ENCODE results near the gene GGT5. TPM values are rescaled to one million over a fixed set of nuclear protein-coding genes. Genes with fewer than 3 reads are reported as not detected.

The GGT5 gene
- total RNA-seq, 4 donors from 2014 or later = 35.8 to 156 (median 83.7) TPM

- H3K4me3 ChIP-seq = peak within 1 kb of the TSS in 1 of 4 donors; percentile 26
- no peaks in the 10 kb centered on the region for H3K9me3 ChIP-seq
- WGBS, 2 donors = 34 to 52% methylated on average over 14 to 21 of the region's 35 CpGs
- H3K27ac ChIP-seq = peak within 1 kb of the TSS; percentile 13 to 81 (median 56)
- TF ChIP-seq POLR2A (IDR thresholded peaks at IDR 0.05) (no peak), EP300 (IDR thresholded peaks at IDR 0.05) (no peak), CTCF (IDR thresholded peaks at IDR 0.05) (no peak)
- peaks cover 0 to 21% (median 7%) of the 10 kb centered on the region in 4 donors for H3K4me1 ChIP-seq
- no peak for DNase-seq (ENCODE audit: low spot score in 2 of 2)
- peaks cover 0 to 32% (median 0%) of the 10 kb centered on the region in 3 donors for H3K36me3 ChIP-seq
- H3K27me3 ChIP-seq = no peaks in the 10 kb centered on the region
These were observed 63.5 kb downstream of the GGT5 start, which contains the start of gene SUSD2 for GRCh38 chr22:24181088-24181995. Gene SUSD2 (plus strand): TSS chr22:24181487. CDS start chr22:24181520, 33 bp downstream.

- H3K4me1 ChIP-seq = peaks cover 0 to 22% (median 7%) of the 10 kb centered on the region in 4 donors
- peaks cover 0 to 36% (median 0%) of the 10 kb centered on the region in 3 donors for H3K36me3 ChIP-seq
- H3K4me3 ChIP-seq = no peak overlapping the region
- H3K27me3 ChIP-seq = no peaks in the 10 kb centered on the region
- no peaks in the 10 kb centered on the region for H3K9me3 ChIP-seq
- no peak for DNase-seq (ENCODE audit: low spot score in 2 of 2)
- H3K27ac ChIP-seq = peak overlapping the region in 3 of 4 donors; percentile 51 to 81 (median 62)
- TF ChIP-seq CTCF (IDR thresholded peaks at IDR 0.05) = no peak
- no peak for TF ChIP-seq POLR2A (IDR thresholded peaks at IDR 0.05)
- TF ChIP-seq EP300 (IDR thresholded peaks at IDR 0.05) = no peak
- WGBS, 2 donors = 78 to 95% methylated on average over 12 to 13 of the region's 16 CpGs
These were observed 64.4 kb downstream of the GGT5 start for GRCh38 chr22:24180316-24181087.

GRCh38 chr22:24179478-24180210 lies 65.2 kb downstream of the GGT5 start:
- WGBS, 2 donors = 83 to 87% methylated on average over 14 to 17 of the region's 17 CpGs
- Histone ChIP-seq H3K9me3 (no peaks in the 10 kb centered on the region), H3K4me3 (no peak overlapping the region), H3K4me1 (peaks cover 0 to 30% (median 9%) of the 10 kb centered on the region in 4 donors), H3K27ac (peak overlapping the region in 2 of 4 donors; percentile 18 to 81), H3K36me3 (peaks cover 0 to 41% (median 0%) of the 10 kb centered on the region in 3 donors), H3K27me3 (no peaks in the 10 kb centered on the region)
- TF ChIP-seq EP300 (IDR thresholded peaks at IDR 0.05) (no peak), CTCF (IDR thresholded peaks at IDR 0.05) (no peak), POLR2A (IDR thresholded peaks at IDR 0.05) (no peak)
- no peak for DNase-seq (ENCODE audit: low spot score in 2 of 2)

- peaks cover 0 to 50% (median 0%) of the 10 kb centered on the region in 3 donors for H3K36me3 ChIP-seq
These were observed 66.1 kb downstream of the GGT5 start for GRCh38 chr22:24178502-24179440.

More at GRCh38 chr22:24178502-24179440, 66.1 kb downstream of the GGT5 start:
- no peak for DNase-seq (ENCODE audit: low spot score in 2 of 2)
- no peak for TF ChIP-seq EP300 (IDR thresholded peaks at IDR 0.05)
- TF ChIP-seq CTCF (IDR thresholded peaks at IDR 0.05) = peak in 1 of 5 experiments; percentile 14
- no peak for TF ChIP-seq POLR2A (IDR thresholded peaks at IDR 0.05)
- peaks cover 0 to 35% (median 9%) of the 10 kb centered on the region in 4 donors for H3K4me1 ChIP-seq
- 72 to 80% methylated on average over 21 of the region's 21 CpGs for WGBS, 2 donors
- no peaks in the 10 kb centered on the region for H3K27me3 ChIP-seq
- no peak overlapping the region for H3K4me3 ChIP-seq
- peak overlapping the region in 2 of 4 donors; percentile 43 to 81 for H3K27ac ChIP-seq
- H3K9me3 ChIP-seq = no peaks in the 10 kb centered on the region

Data from tibial nerve (tissue), 4 donors.